Thyroid gland (tissue), 4 donors: Measurements from ENCODE around the gene TRPC4.

ENCODE experiments used
- POLR2A ChIP-seq, 2 donors: fragments of 450-650 bp; IDR thresholded peaks; one replicate each; pipeline ENCODE4 v1.6.1; 2017; ENCODE audit warnings: antibody characterized with exemption in 2 of 2, mild to moderate bottlenecking in 2 of 2, moderate library complexity in 1 of 2
- TF ChIP-seq, protein P1 (sequence below), 6 experiments: fragments of 200-600 bp in 3 of 6; fragments of 450-650 bp in 3 of 6; sonication (generic) in 3 of 6; IDR thresholded peaks; one replicate each; pipeline ENCODE4 v1.5.1; 2016 to 2019; ENCODE audit warnings: antibody characterized with exemption in 6 of 6, mild to moderate bottlenecking in 2 of 6, inconsistent platforms in 1 of 6, moderate library complexity in 1 of 6

DNA sequence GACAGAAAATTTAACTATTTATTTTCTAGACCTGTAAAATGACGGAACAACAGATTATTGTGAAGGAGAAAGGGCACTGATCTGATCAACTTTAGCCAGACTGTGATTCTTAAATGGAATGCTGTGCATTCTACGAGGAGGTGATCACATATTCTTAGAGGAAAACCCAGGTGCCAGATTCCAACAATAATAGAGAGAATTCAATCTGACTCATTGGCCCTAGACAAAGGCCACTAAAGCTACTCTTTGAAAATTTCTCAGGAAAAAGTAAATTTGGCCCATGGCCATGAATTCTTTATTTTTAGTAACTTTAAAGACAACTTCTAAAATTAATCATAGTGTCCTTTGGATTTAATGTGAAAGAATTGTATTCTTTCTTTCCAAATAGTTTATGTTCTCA, 212.4 kb downstream of the TRPC4 start:
- TF ChIP-seq, protein P1, sequence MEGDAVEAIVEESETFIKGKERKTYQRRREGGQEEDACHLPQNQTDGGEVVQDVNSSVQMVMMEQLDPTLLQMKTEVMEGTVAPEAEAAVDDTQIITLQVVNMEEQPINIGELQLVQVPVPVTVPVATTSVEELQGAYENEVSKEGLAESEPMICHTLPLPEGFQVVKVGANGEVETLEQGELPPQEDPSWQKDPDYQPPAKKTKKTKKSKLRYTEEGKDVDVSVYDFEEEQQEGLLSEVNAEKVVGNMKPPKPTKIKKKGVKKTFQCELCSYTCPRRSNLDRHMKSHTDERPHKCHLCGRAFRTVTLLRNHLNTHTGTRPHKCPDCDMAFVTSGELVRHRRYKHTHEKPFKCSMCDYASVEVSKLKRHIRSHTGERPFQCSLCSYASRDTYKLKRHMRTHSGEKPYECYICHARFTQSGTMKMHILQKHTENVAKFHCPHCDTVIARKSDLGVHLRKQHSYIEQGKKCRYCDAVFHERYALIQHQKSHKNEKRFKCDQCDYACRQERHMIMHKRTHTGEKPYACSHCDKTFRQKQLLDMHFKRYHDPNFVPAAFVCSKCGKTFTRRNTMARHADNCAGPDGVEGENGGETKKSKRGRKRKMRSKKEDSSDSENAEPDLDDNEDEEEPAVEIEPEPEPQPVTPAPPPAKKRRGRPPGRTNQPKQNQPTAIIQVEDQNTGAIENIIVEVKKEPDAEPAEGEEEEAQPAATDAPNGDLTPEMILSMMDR (IDR thresholded peaks at IDR 0.05), result no peak
- TF ChIP-seq POLR2A (IDR thresholded peaks at IDR 0.05), result no peak
